ENCODE measurements around the gene TOP3B. TPM values are rescaled to one million over a fixed set of nuclear protein-coding genes. Genes with fewer than 3 reads are reported as not detected.
A peak's percentile ranks its signal among the peaks of the same experiment; 100 is the strongest.

The TOP3B gene
- total and polyA plus RNA-seq, 9 of the 15 experiments (the other 6 are each of a cell fraction or from before 2014, with no cell fraction given): 3.0 to 188 (median 112) TPM

DNA sequence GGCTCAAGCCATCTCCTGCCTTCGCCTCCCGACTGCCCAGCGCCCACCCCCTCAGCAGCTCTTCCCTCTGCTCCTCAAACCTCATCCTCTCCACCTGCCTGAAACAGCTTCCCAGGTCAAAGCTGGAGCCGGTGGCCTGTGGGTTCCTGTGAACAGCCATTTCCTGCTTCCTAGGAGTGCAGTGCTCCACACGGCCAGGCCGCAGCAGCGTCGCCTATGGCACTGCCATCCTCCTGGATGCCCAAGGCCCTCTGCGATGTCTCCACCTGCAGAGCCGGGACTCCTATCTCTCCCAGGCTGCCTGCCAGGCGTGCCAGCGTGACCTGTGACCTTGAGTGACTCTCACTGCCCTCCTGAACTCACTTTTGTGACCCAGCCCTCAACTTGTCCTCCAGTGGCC is 54.5 kb downstream of the TOP3B start (continued):
- TF ChIP-seq, protein P1, sequence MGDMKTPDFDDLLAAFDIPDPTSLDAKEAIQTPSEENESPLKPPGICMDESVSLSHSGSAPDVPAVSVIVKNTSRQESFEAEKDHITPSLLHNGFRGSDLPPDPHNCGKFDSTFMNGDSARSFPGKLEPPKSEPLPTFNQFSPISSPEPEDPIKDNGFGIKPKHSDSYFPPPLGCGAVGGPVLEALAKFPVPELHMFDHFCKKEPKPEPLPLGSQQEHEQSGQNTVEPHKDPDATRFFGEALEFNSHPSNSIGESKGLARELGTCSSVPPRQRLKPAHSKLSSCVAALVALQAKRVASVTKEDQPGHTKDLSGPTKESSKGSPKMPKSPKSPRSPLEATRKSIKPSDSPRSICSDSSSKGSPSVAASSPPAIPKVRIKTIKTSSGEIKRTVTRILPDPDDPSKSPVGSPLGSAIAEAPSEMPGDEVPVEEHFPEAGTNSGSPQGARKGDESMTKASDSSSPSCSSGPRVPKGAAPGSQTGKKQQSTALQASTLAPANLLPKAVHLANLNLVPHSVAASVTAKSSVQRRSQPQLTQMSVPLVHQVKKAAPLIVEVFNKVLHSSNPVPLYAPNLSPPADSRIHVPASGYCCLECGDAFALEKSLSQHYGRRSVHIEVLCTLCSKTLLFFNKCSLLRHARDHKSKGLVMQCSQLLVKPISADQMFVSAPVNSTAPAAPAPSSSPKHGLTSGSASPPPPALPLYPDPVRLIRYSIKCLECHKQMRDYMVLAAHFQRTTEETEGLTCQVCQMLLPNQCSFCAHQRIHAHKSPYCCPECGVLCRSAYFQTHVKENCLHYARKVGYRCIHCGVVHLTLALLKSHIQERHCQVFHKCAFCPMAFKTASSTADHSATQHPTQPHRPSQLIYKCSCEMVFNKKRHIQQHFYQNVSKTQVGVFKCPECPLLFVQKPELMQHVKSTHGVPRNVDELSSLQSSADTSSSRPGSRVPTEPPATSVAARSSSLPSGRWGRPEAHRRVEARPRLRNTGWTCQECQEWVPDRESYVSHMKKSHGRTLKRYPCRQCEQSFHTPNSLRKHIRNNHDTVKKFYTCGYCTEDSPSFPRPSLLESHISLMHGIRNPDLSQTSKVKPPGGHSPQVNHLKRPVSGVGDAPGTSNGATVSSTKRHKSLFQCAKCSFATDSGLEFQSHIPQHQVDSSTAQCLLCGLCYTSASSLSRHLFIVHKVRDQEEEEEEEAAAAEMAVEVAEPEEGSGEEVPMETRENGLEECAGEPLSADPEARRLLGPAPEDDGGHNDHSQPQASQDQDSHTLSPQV (IDR thresholded peaks at IDR 0.05): no peak
- no peak for TF ChIP-seq ETS2 (tag; IDR thresholded peaks at IDR 0.05; ENCODE audit: borderline replicate concordance, poor library complexity, severe bottlenecking)
- TF ChIP-seq PKNOX1 (IDR thresholded peaks at IDR 0.05): no peak
- TF ChIP-seq ELF4 (CRISPR knock-in tag; IDR thresholded peaks at IDR 0.05): no peak
- TF ChIP-seq WHSC1 (IDR thresholded peaks at IDR 0.05; ENCODE audit: low read length): peak; percentile 46
- TF ChIP-seq CHCHD3 (CRISPR knock-in tag; IDR thresholded peaks at IDR 0.05): 0 out of 2 replicates have a peak, but pooled peaks have one; percentile 47
- no peak for TF ChIP-seq HDGF (IDR thresholded peaks at IDR 0.05)
- no peak for TF ChIP-seq POLR3A (IDR thresholded peaks at IDR 0.05; ENCODE audit: borderline replicate concordance, extremely low read depth, insufficient read depth, insufficient read length)
- TF ChIP-seq NCOA2 (IDR thresholded peaks at IDR 0.05; ENCODE audit: partially characterized antibody in 2 of 2): no peak
- 0 out of 2 replicates have a peak, but pooled peaks have one; percentile 13 for TF ChIP-seq JUNB (CRISPR knock-in tag; conservative IDR thresholded peaks at IDR 0.05)
- TF ChIP-seq MEF2A (IDR thresholded peaks at IDR 0.05; ENCODE audit: control insufficient read depth, low read depth, low read length): no peak
- no peak for TF ChIP-seq BRD9 (IDR thresholded peaks at IDR 0.05; ENCODE audit: low read depth, partially characterized antibody)
- TF ChIP-seq, protein P2, sequence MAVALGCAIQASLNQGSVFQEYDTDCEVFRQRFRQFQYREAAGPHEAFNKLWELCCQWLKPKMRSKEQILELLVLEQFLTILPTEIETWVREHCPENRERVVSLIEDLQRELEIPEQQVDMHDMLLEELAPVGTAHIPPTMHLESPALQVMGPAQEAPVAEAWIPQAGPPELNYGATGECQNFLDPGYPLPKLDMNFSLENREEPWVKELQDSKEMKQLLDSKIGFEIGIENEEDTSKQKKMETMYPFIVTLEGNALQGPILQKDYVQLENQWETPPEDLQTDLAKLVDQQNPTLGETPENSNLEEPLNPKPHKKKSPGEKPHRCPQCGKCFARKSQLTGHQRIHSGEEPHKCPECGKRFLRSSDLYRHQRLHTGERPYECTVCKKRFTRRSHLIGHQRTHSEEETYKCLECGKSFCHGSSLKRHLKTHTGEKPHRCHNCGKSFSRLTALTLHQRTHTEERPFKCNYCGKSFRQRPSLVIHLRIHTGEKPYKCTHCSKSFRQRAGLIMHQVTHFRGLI (CRISPR knock-in tag; IDR thresholded peaks at IDR 0.05): no peak
- TF ChIP-seq FOXK1 (CRISPR knock-in tag; IDR thresholded peaks at IDR 0.05; ENCODE audit: borderline replicate concordance): no peak
- 0 out of 2 replicates have a peak, but pooled peaks have one; percentile 35 for TF ChIP-seq HOMEZ (CRISPR knock-in tag; IDR thresholded peaks at IDR 0.05)
- no peak for TF ChIP-seq ZNF717 (CRISPR knock-in tag; IDR thresholded peaks at IDR 0.05)
- TF ChIP-seq POLR2G (IDR thresholded peaks at IDR 0.05; ENCODE audit: low read depth, low read length): no peak
- TF ChIP-seq, protein P3, sequence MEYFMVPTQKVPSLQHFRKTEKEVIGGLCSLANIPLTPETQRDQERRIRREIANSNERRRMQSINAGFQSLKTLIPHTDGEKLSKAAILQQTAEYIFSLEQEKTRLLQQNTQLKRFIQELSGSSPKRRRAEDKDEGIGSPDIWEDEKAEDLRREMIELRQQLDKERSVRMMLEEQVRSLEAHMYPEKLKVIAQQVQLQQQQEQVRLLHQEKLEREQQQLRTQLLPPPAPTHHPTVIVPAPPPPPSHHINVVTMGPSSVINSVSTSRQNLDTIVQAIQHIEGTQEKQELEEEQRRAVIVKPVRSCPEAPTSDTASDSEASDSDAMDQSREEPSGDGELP (CRISPR knock-in tag; IDR thresholded peaks at IDR 0.05; ENCODE audit: borderline replicate concordance): no peak
- TF ChIP-seq KAT8 (IDR thresholded peaks at IDR 0.05; ENCODE audit: low read depth): no peak
- TF ChIP-seq PRPF4 (IDR thresholded peaks at IDR 0.05; ENCODE audit: insufficient read depth, low read depth, low read length, poor library complexity, severe bottlenecking): no peak
